ENCODE results near the gene ZNF664.

GRCh38 chr12:124002021-124002644 is 29.1 kb downstream of the ZNF664 start:
- no peak for TF ChIP-seq POLR2A (IDR thresholded peaks at IDR 0.05; ENCODE audit: low read depth, low read length)
- no peak for TF ChIP-seq TAF1 (IDR thresholded peaks at IDR 0.05; ENCODE audit: borderline replicate concordance, low read depth, low read length)

Data from GM12892 (cell line).